Globus pallidus (tissue), 1 donor: Measurements from ENCODE around the gene REV1.
A peak's percentile ranks its signal among the peaks of the same experiment; 100 is the strongest.
"Not testable (repeated sequence)": the region's sequence is repeated elsewhere in the genome, so short reads cannot be mapped to it uniquely, and the experiment has no call there.

Source experiments
- DNase-seq: peaks from one replicate; pipeline ENCODE4 v3.0.0-alpha.2; 2015; ENCODE audit warnings: low spot score

Gene REV1

DNA sequence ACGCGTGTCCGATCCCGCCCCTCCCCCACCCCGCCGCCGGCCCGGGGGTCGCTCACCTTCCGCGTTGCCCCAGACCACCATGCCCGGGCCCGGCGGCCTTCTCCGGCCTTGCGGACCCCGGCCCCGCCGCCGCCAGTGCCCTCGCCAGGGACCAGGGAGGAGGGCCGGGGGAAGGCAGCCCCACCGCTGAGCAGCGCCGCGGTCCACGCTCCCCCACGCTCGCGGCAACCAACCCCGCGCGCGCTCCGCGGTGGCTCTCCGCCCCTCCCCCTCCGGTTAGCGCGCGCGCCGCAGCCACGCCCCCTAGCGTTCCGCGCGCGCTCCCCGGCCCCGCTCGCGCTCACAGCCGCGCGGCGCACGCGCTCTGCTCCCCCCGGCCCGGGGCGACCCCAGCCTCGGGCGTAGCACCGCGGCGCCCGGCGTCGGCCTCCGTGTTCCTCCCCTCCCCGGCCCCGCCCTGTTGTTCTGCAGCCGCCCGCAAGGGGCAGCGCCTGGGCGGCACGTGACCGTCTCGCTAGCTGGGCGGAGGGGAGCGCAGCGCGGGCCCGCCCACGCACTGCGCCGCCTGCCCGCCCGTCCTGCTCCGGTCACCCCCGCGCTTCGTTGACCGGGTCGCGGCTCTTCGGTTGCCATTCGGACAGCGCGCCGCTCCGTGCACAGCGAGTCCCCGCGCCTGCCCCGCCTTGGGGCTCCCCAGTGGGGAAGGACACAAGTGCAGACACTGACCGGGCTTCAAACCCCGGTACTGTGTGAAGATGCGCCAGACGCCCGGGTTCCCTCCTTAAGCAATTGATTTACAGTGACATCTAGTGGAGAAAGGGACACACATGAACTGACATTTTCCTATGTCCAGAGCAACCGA, at the start of gene REV1:
Gene REV1, minus strand, starts transcription at position 257 of the 862 bp plus-strand sequence. CDS start 25,042 bp downstream, outside the sequence.
- peak; percentile 95 for DNase-seq

DNA sequence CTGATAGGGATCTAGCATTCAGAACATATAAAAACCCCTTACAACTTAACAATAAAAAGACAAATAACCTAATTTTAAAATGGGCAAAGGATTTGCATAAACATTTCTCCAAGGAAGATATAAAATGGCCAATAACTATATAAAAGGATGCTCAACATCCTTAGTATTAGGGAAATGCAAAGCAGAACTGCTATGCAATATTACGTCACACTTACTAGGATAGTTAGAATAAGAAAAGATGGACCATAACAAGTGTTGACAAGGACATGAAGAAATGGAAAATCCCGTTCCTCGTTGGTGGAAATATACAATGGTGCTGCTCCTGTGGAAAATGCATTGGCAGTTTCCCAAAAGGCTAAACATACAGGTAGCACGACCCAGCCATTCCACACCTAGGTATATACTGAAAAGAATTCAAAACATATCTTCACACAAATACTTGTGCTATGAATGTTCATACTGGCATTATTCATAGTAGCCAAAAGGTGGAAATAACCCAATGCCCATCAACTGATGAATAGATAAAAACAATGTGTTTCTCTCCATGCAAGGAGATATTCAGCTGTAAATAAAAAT, 48.2 kb upstream of the REV1 start:
- no peak for DNase-seq

DNA sequence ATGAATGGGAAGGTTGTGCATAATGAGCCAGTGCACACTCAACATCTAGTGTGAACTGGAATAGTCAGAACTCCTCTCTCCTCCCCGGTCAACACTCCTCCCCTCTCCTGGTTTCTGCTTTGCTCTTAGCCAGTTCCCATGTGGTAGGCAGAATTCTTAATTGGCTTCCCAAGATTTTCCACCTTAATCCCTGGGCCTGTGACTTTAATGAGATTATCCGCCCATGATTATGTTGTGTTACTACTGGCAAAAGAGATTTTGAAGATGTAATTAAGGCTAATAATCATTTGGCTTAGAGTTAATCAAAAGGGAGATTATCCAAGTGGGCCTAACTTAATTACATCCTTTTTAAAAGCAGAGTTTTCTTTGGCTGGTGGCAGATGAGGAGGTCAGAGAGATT, 34.2 kb upstream of the REV1 start:
- no peak for DNase-seq

GRCh38 chr2:99522157-99522556, 32.3 kb upstream of the REV1 start:
- no peak for DNase-seq

- DNase-seq, result no peak
Measured at GRCh38 chr2:99520813-99521212, 31.0 kb upstream of the REV1 start.

- no peak for DNase-seq
Measured at GRCh38 chr2:99520195-99520594, 30.4 kb upstream of the REV1 start.

GRCh38 chr2:99514357-99514756, 24.5 kb upstream of the REV1 start:
- DNase-seq, result no peak

DNA sequence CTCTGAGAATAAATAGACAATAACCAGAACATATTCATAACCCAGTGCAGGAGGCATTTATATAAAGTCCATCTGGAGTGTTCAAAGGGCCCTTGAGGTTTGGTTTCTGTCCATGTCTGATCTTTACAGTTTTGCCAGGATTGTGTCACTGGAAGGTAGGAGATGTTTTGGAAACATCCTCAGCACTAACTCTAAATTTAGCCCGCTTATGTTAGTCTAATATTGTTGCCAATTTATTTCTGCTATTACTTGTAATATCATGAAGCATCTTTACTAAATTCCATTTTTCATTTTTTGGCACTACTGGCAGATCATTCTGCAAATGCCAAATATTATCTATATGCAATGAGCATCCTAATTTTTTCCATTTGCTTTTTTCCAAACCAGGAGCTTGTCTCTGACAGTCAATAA, 22.4 kb upstream of the REV1 start:
- DNase-seq, result no peak

GRCh38 chr2:99509387-99509786, 19.6 kb upstream of the REV1 start:
- DNase-seq, result no peak

- no peak for DNase-seq
Measured at GRCh38 chr2:99507937-99508818, 18.4 kb upstream of the REV1 start.

DNA sequence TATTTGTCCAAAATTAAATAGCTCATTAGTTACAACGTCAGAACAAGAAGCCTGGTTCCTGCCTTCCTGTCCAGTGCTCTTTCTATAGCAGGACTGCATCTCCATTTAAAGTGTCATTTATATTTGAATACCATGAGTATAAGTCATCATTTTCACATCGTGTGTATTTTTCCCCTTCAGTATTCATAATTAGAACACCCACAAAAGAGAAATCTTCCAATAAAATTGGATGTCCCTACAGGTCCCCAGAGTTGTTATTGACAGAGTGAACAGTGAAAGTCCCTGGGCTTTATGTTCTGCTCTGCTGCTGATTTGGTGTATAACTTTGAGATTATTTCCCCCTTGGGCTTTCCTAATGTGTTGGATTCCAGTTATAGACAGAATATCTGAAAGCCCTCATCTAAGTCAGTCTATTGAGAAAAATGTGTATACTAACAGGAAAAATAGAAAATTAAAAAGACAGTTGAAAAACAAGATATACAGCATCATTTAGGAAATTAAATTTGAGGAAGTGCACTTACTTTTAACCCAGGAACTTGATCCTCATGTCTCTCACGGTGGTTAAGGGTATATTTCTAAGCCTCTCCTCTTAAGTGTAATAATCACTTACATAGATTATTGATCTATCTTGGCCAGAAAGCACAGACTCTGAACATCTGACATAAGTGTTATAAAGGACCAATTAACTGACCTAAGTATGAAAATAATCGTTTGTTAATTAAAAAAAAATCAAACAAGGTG, 15.2 kb upstream of the REV1 start:
- DNase-seq, result no peak

DNA sequence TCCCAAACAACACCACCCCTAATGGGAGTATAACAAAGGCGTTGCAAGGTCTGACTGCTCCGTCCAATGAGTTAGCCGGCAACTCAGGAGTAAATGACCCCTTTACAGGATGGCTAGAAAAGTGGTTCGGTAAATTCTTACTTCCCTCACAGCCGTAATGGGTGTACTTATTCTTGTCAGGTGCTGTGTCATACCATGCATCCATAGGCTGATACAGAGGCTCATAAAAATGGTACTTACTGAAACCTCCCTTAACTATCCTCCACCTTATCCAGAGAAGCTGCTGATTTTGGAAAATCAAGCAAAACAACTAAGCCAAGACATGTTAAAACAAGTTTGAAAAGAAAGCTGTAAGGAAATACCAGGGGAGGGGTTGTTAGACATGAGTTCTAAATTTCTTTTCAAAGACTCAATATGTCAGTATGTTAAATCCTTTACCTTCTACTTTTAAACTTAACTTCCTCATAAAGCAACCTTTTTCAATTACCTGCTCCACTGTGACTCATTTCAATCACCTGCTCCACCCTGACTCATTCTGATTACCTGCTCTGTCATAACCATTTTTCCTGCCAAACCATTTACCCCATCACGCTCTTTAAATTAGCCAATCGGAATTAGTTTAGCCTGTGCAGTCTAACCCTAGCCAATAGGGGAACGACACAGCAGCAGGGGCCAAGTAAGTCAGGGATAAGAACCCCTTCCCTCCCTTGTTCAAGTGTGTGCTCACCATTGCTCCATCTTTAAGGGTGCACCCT, 14.0 kb upstream of the REV1 start:
- not testable (repeated sequence) for DNase-seq

DNA sequence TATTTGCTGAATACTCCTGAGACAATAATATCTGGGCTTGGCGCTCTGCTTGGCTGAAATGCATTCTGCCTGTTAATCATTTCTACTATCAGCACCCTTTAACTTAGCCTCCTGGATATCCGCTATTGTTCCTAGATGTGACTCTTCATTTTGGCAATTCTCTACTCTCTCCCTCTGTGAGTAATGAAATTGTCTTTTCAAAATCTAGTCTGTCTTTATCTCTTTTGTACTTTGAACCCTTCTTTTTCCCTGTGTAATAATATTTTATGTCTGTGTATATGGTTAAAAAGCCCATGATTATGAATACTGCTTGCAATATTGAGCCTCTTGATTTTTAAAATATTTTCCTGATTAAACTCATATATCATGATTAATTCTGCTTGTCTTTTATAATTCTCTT, 6.2 kb upstream of the REV1 start:
- no peak for DNase-seq

GRCh38 chr2:99495115-99495860, 5.5 kb upstream of the REV1 start:
- no peak for DNase-seq

DNA sequence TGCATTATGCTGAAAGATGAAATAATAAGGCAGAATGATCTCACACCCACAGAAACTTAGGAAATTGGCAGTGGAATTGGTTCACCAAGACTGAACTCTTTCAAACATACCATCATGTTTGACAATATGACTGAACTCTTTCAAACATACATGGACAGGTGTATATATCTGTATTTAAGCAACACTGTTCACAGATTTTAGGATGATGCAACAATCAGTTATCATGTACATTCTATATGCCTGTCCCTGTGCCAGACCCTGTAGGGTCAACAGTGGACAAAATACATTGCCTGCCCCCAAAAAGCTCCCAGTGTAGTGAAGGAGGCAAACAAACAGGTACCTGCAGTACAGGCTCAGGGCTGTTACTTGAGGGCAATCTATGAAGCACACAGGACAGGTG, 2.9 kb upstream of the REV1 start:
- DNase-seq, result no peak

DNA sequence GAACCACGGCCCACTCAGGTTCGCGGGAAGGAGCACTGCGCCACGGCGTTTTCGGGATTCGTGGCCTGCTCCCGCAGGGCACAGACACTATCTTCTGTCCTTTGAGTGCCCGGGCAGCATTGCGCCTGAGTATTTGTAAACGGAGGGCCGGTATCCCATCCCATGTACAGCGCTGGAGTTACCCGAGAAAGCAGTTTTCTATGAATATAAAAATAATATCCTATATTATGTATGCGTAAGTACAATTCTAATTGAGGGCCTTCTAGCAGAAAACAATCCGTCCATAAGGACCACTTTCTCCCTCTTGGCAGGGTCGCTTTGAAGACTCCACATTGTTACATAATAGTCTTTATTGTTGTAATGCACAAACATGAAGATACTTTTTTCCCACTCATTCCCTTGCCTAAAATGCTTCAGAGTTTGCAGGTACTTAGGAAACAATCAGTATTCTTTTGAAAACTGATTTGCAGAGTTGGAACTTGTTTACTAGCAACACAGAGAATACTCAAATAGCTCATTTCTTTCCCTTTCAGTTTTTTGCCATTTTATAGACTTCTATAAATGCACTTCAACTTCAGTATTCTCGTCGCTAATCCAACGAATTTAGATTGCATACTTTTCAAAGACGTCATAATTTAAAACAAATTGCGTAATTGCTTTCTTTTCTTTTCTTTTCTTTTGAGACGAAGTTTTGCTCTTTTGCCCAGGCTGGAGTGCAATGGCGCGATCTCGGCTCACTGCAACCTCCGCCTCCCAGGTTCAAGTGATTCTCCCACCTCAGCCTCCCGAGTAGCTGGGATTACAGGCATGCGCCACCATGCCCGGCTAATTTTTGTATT, 1.0 kb upstream of the REV1 start:
- peak; percentile 33 for DNase-seq

- DNase-seq, result peak; percentile 72
Measured at GRCh38 chr2:99489063-99489760, 605 bp downstream of the REV1 start.

- DNase-seq, result no peak
Measured at GRCh38 chr2:99488539-99489062, 1.2 kb downstream of the REV1 start.

DNA sequence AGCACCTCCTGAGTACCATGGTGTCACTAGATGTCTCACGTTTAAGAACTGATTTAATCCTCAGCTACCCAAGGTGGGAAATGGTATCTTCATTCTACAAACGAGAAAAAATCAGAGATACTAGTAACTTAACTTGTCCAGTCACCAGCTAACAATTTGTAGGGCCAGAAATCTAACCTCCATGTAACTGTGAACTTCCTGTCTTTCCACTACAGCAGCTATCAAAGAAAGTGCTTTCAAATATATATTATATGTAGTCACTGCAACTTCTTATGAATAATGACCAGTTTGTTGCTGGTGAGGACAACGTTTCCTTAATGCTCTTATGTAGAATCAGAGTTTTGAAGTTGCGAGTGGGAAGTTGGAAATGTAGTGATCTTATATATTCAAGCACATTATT, 1.9 kb downstream of the REV1 start:
- DNase-seq, result no peak
